RWPE1 (cell line): ENCODE results near the gene ZNF277.

ENCODE experiments used
- CTCF ChIA-PET: fragments of 350-600 bp; sonication (Branson Sonifier 250); formaldehyde crosslinking; extraction: SDS; loops from one replicate; lab custom pipeline; 2021; lab: Yijun Ruan, JAX
- POLR2A ChIA-PET: fragments of 400-600 bp; formaldehyde crosslinking; extraction: SDS; loops from one replicate; lab custom pipeline; 2020; ENCODE audit warnings: antibody characterized with exemption; ENCODE audit not compliant: low non-redundant PET; lab: Yijun Ruan, JAX
- DNase-seq: peaks from one replicate; pipeline ENCODE4 v3.0.0; 2012; ENCODE audit warnings: low spot score
- H3K27ac ChIP-seq: fragments of 450-650 bp; 2 replicates; pipeline ENCODE4 v1.5.1; 2017
- TF ChIP-seq, protein P1 (sequence below): fragments of 450-650 bp; conservative IDR thresholded peaks from 2 replicates; pipeline ENCODE4 v1.5.1; 2017; ENCODE audit warnings: low read depth, mild to moderate bottlenecking

ZNF277 gene

DNA sequence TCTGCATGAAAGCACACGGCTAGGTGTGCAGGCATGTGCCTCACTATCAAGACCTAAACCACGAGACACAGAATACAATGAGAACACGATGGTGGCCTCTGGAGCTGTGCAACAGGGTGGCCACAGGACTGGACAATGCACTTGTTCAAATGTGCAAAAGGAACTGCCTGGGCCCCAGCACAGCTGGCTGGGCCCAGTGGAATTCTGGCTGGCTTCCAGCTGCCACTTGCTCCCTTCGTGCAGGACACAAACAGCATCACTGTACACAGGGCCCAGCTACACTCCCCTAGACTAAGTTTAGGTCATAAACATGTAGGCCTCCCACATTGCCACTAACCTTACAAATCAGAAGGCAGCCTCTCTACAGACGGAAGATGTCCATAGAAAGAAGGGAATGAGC is 23.7 kb upstream of the ZNF277 start:
- TF ChIP-seq, protein P1, sequence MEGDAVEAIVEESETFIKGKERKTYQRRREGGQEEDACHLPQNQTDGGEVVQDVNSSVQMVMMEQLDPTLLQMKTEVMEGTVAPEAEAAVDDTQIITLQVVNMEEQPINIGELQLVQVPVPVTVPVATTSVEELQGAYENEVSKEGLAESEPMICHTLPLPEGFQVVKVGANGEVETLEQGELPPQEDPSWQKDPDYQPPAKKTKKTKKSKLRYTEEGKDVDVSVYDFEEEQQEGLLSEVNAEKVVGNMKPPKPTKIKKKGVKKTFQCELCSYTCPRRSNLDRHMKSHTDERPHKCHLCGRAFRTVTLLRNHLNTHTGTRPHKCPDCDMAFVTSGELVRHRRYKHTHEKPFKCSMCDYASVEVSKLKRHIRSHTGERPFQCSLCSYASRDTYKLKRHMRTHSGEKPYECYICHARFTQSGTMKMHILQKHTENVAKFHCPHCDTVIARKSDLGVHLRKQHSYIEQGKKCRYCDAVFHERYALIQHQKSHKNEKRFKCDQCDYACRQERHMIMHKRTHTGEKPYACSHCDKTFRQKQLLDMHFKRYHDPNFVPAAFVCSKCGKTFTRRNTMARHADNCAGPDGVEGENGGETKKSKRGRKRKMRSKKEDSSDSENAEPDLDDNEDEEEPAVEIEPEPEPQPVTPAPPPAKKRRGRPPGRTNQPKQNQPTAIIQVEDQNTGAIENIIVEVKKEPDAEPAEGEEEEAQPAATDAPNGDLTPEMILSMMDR, result no peak
- POLR2A ChIA-PET, result no interaction called here

DNA sequence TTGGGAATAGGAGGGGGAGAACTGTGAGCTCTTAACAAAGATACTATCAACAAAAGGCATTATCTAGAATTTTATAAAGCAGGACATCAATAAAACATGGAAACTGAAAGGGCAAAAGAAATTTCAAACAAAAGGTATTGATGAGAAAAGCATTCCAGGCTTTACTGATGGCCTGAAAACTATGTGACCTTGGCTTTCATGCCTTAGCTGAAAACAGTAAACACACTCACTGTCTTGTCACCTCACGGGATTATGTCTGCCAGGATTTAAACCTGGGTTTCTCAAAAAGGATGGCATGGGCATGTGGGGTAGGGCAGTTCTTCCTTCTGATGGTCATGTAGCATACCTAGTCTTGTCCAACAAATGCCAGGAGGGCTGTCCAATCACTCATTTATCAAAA is 23.2 kb upstream of the ZNF277 start:
- no peak for DNase-seq
- no peak overlapping the region for H3K27ac ChIP-seq
- TF ChIP-seq, protein P1, result no peak
- ChIA-PET POLR2A (no interaction called here), CTCF (no interaction called here)

More for the DNA sequence above, 23.7 kb upstream of the ZNF277 start:
- no peak for DNase-seq
- CTCF ChIA-PET, result no interaction called here
- no peak overlapping the region for H3K27ac ChIP-seq

DNA sequence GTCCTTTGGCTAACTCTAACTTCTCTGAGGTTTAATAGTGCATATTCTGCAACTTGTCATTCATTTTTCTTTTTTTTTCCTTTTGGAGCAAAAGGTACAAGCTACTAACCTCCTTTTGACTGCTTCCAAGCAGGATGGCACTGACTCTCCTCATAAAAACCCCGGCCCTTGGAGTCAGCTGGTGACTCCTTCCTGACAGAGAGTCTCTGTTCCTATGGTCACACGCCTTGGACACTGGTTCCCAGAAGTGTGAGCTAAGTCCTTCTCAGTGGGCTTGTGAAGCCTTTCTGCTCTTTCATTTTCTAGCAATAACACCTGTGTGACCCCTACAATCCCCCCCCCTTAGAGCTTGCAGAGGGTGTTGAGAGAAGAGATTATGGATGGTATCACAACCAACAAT is 22.0 kb upstream of the ZNF277 start:
- DNase-seq, result no peak
- CTCF ChIA-PET, result interaction anchor here (0.5 kb wide), 1 partner anchor 13 kb away, joined by 5 read pairs; no protein-coding TSS in a partner anchor
- POLR2A ChIA-PET, result no interaction called here
- TF ChIP-seq, protein P1, result no peak
- H3K27ac ChIP-seq, result no peak overlapping the region

DNA sequence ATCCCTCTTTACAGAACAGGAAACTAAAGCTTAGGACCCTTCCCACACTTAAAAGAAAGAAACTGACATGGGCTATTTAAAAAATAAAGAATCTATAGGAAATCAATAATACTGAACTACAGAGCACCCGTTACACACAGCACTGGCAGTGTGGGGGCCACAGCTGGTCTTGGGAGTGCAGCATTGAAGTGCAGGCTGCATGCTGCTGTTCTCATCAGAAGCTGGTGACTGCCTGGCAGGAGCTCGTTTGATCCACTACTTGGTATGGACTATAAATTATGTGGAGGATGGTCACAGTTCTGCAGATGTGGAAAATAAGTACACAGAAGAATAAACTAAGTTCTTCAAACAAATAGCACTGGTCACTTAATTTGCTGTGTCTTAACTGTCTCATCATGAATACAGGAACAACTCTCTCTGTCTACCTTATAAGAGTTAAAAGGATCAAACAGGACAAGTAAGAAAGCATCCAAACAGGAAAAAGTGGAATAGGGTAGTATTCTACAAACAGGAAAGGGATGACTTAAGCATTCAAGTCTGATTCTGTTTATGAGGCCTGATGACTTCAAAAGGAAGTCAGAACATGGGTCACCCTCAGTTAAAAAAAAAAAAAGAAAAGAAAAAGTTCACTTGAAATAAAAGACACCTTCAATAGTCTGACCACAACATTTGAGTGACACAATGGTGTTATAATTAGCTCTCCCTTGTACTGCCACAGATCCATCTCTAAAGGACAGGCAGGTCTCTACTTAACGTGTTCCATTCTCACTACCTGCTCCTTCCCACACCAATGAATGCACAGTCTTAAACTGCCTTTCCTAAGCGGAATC is 21.3 kb upstream of the ZNF277 start:
- DNase-seq, result no peak
- no peak overlapping the region for H3K27ac ChIP-seq
- ChIA-PET POLR2A (no interaction called here), CTCF (no interaction called here)
- TF ChIP-seq, protein P1, result no peak

GRCh38 chr7:112186300-112186699 is 20.2 kb upstream of the ZNF277 start:
- TF ChIP-seq, protein P1, result no peak
- POLR2A ChIA-PET, result no interaction called here
- no peak for DNase-seq
- H3K27ac ChIP-seq, result no peak overlapping the region
- CTCF ChIA-PET, result no interaction called here

- no peak for DNase-seq
- no peak overlapping the region for H3K27ac ChIP-seq
- TF ChIP-seq, protein P1, result no peak
- ChIA-PET POLR2A (no interaction called here), CTCF (interaction anchor here (0.7 kb wide), 1 partner anchor 8 kb away, joined by 3 read pairs; no protein-coding TSS in a partner anchor)
These were observed 18.2 kb upstream of the ZNF277 start for GRCh38 chr7:112188257-112188656.
